Astrocyte of the spinal cord (primary cell): ENCODE data around the gene ACVR1B.
"Not testable (repeated sequence)": the region's sequence is repeated elsewhere in the genome, so short reads cannot be mapped to it uniquely, and the experiment has no call there.

Source experiments
- DNase-seq: peaks from one replicate; pipeline ENCODE4 v3.0.0; 2011; ENCODE audit warnings: low read depth, low spot score
- H3K4me3 ChIP-seq: 2 replicates; pipeline ENCODE4 v1.5.1; 2011; ENCODE audit warnings: low read depth, mild to moderate bottlenecking, low read length, moderate library complexity
- in situ Hi-C: cut with HindIII; loops from 2 replicates; pipeline ENCODE4 v1.10.0; 2017; ENCODE audit warnings: low sequenced_read_pairs
- TF ChIP-seq, protein P1 (sequence below): IDR thresholded peaks from 2 replicates; pipeline ENCODE4 v1.5.1; 2012; ENCODE audit warnings: low read depth, mild to moderate bottlenecking, low read length, inconsistent platforms

Gene ACVR1B

DNA sequence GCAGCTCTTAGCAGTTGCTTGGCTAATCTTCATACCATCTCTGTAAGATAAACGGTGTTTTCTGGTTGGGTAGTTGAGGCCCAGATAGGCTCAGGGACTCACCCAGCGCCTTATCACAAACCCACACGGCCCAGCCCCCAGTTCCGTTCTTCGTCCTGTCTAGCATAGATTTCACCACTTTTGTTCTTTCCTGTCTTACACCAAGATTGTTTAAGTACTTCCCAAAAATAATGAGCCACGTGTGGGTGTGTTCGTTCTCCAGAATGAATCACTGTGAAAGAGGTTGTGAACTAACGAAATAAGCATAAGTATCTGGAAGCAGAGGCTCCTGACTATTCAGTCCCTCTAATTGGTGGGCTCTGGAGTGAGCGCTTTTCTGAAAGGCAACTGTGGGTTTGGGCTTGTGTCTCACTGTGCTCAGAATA, 21.4 kb downstream of the ACVR1B start:
- DNase-seq = peak; percentile 50
- TF ChIP-seq, protein P1, sequence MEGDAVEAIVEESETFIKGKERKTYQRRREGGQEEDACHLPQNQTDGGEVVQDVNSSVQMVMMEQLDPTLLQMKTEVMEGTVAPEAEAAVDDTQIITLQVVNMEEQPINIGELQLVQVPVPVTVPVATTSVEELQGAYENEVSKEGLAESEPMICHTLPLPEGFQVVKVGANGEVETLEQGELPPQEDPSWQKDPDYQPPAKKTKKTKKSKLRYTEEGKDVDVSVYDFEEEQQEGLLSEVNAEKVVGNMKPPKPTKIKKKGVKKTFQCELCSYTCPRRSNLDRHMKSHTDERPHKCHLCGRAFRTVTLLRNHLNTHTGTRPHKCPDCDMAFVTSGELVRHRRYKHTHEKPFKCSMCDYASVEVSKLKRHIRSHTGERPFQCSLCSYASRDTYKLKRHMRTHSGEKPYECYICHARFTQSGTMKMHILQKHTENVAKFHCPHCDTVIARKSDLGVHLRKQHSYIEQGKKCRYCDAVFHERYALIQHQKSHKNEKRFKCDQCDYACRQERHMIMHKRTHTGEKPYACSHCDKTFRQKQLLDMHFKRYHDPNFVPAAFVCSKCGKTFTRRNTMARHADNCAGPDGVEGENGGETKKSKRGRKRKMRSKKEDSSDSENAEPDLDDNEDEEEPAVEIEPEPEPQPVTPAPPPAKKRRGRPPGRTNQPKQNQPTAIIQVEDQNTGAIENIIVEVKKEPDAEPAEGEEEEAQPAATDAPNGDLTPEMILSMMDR = no peak
- in situ Hi-C loops = no loop called here
- no peak overlapping the region for H3K4me3 ChIP-seq

DNA sequence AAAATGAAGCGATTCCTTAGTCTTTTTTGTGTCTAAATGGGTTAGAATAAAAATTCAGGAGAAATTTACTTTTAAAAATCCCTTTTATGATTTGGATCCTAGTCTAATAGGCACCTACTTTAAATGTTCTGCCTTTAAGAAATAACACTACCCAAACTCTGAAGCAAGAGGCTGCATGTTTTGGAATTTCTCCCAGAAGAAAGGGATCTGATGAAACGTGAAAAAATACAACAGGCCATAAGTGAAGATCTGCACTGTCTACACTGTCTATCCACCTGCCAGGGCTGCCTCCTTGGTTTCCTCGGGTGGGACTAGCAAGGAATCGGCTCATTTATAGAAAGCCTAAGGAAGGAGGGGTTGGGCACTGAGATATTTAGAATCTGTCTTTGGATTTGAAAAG, 22.1 kb downstream of the ACVR1B start:
- TF ChIP-seq, protein P1 = no peak
- no peak overlapping the region for H3K4me3 ChIP-seq
- no peak for DNase-seq
- in situ Hi-C loops = no loop called here

DNA sequence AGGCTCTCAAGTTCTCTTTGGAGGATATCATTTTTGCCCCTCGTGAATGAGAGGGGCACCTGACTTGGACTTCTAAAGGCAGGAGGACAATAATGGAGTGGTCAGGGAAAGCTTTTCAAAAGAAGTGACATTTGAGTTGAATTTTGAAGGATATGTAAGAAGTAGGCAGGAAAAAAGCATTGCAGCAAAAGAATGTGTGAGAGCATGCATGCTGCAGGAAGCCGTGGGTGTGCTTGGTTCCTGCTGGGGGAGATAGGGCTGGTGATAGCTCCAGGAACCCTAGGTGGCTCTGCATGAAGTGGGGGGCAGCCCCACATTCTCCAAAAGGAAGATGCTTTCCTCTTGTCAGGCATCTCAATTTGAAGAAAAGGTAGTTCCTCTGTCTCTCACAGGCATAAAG, 23.1 kb downstream of the ACVR1B start:
- TF ChIP-seq, protein P1 = no peak
- no peak for DNase-seq
- in situ Hi-C loops = no loop called here
- no peak overlapping the region for H3K4me3 ChIP-seq

DNA sequence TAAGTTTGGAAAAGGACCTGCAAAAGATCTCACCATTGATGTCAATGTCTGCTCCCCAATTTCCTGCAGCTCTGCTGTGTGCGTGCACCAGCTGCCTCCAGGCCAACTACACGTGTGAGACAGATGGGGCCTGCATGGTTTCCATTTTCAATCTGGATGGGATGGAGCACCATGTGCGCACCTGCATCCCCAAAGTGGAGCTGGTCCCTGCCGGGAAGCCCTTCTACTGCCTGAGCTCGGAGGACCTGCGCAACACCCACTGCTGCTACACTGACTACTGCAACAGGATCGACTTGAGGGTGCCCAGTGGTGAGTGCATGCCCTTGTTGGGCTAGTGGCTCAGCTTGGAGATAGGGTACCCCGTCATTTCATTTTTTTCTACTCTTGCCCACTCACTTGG, 23.7 kb downstream of the ACVR1B start:
- no peak for DNase-seq
- no peak overlapping the region for H3K4me3 ChIP-seq
- TF ChIP-seq, protein P1 = no peak
- in situ Hi-C loops = no loop called here

DNA sequence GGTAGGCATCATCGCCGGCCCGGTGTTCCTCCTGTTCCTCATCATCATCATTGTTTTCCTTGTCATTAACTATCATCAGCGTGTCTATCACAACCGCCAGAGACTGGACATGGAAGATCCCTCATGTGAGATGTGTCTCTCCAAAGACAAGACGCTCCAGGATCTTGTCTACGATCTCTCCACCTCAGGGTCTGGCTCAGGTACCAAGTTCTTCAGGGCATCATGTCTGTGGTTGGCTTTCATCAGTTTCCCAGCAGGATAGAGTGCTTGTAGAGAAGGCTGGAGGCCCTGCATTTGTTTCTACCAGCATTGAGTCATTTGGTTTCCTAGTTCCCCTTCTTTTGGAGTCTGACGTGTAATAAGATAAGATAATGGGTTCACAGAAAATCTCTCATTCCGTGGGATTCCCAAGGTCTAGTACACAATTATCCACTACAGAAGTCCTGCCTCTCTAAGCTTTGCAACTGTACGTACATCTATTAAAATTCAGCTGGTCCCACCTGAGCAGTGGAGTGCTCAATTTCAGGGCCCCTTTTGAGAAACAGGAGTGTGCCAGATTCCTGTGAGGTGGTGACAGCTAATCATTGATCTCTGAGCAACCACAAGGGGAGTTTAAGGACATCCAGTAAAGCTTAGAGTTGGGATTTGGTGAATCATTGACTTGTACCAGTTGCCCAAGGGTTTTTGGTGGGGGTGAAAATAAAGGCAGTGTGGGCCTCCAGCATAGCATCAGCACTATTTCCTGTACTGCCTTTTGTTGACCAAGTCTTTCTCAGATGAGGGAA, 25.1 kb downstream of the ACVR1B start:
- TF ChIP-seq, protein P1 = no peak
- in situ Hi-C loops = no loop called here
- DNase-seq = peak; percentile 15
- H3K4me3 ChIP-seq = no peak overlapping the region

DNA sequence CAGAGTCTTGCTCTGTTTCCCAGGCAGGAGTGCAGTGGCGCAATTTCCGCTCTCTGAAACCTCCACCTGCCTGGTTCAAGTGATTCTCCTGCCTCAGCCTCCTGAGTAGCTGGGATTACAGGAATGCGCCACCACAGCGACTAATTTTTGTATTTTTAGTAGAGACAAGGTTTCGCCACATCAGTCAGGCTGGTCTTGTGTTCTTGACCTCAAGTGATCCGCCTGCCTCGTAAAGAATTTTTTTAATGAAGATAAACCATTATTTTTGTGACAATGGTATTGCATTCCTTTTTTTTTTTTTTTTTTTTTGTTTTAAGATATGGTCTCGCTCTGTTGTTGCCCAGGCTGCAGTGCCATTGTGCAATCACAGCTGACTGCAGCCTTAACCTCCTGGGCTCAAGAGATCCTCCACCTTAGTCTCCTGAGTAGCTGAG, 25.8 kb downstream of the ACVR1B start:
- TF ChIP-seq, protein P1 = no peak
- in situ Hi-C loops = no loop called here
- no peak for DNase-seq
- no peak overlapping the region for H3K4me3 ChIP-seq

DNA sequence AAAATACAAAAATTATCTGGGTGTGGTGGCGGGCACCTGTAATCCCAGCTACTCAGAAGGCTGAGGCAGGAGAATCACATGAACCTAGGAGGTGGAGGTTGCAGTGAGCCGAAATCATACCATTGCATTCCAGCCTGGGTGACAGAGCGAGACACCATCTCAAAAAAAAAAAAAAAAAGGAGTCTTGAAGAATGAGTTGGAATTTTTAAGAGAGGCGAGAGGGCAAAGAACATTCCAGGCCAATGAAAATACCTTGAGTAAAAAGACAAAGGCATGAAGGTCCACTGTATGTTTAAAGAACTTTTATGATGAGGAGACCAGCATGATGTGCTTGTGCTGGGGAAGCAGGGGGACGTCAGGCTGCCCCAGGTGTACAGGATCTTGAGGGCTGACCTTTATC, 27.8 kb downstream of the ACVR1B start:
- H3K4me3 ChIP-seq, in situ Hi-C loops, DNase-seq: not testable (repeated sequence)
